ENCODE results near the gene BEND3. TPM values are rescaled to one million over a fixed set of nuclear protein-coding genes. Genes with fewer than 3 reads are reported as not detected.

BEND3 gene
- total and polyA plus RNA-seq, 2 of the 8 experiments (the other 6 are each of a cell fraction or from before 2014, with no cell fraction given), result 25.2 to 38.8 TPM

DNA sequence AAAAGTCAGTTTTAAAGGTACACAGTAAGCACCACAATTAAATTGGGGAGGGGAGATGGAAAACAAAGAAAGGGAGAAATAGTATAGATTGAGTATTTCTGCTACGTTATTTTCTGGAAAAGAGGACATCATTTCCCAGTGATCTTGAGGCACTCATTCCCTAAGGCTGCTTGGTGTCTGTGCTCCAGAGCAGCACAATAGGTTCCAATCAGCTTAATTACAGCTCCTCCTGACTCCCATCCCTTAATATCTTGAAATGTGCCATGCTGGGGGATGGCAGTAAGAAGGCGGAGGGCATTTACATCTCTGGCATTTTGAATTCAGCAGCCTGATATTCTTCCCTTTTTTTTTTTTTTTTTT lies 39.5 kb upstream of the BEND3 start:
- Histone ChIP-seq H4K20me1 (replicated peaks in 1 of 2; ENCODE audit: control insufficient read depth in 1 of 2, insufficient read depth in 2 of 2, low read length in 2 of 2) (no peaks in the 10 kb centered on the region), H2BK12ac (ENCODE audit: low read depth, low read length) (no peak overlapping the region), H3K4me2 (ENCODE audit: insufficient read depth in 1 of 2, low read depth in 2 of 2, low read length in 2 of 2) (peak overlapping the region; percentile 1 to 5; a peak in 1 of 4 replicates), H3K9me3 (ENCODE audit: insufficient read depth in 2 of 2, low read depth in 1 of 2, low read length in 1 of 2) (no peaks in the 10 kb centered on the region), H2BK120ac (replicated peaks; ENCODE audit: low read depth, low read length) (no peak overlapping the region), H2BK15ac (ENCODE audit: low read length) (no peak overlapping the region; the same call in 1 of the 2 replicates), H3K79me2 (ENCODE audit: control insufficient read depth in 1 of 2, insufficient read depth in 2 of 2, low read length in 2 of 2) (no peaks in the 10 kb centered on the region), H3K9ac (replicated peaks in 1 of 4; ENCODE audit: extremely low read depth in 1 of 4, low read depth in 3 of 4, low read length in 3 of 4) (no peak overlapping the region; a peak in 1 of 7 replicates), H3K4me1 (replicated peaks in 1 of 4; ENCODE audit: control insufficient read depth in 3 of 4, insufficient read depth in 4 of 4, low read length in 3 of 4) (peaks cover 5 to 10% (median 8%) of the 10 kb centered on the region in 4 experiments; a peak in 6 of 7 replicates), H3K23me2 (ENCODE audit: low read depth, low read length) (0 out of 2 replicates have a peak, but pooled peaks cover 2% of the 10 kb centered on the region), H3K14ac (ENCODE audit: insufficient read length) (no peak overlapping the region), H3K18ac (ENCODE audit: extremely low read depth, low read length) (no peak overlapping the region), H3K23ac (ENCODE audit: insufficient read length) (no peak overlapping the region), H3K79me1 (ENCODE audit: low read depth, low read length) (no peaks in the 10 kb centered on the region), H3K4ac (replicated peaks; ENCODE audit: insufficient read length, low read depth, low read length) (no peak overlapping the region), H4K91ac (replicated peaks; ENCODE audit: insufficient read length, low read length) (no peak overlapping the region), H2BK5ac (ENCODE audit: low read depth, low read length) (no peak overlapping the region), H4K5ac (ENCODE audit: insufficient read length, low read depth, low read length) (no peak overlapping the region), H3K27ac (ENCODE audit: low read depth, low read length) (peak overlapping the region; percentile 48; the same call in 1 of the 2 replicates), H2AFZ (ENCODE audit: low read length) (no peak overlapping the region), H4K8ac (ENCODE audit: extremely low read depth, insufficient read depth, low read length) (no peak overlapping the region), H3K36me3 (ENCODE audit: control insufficient read depth in 2 of 4, insufficient read depth in 4 of 4, low read length in 3 of 4) (no peaks in the 10 kb centered on the region), H3K56ac (replicated peaks; ENCODE audit: insufficient read length, low read depth, low read length) (no peak overlapping the region), H2BK20ac (ENCODE audit: low read length) (no peak overlapping the region), H3K4me3 (ENCODE audit: extremely low read depth in 1 of 4, insufficient read depth in 2 of 4, low read depth in 3 of 4, low read length in 4 of 4) (no peak overlapping the region), H2AK5ac (ENCODE audit: low read depth, low read length) (no peak overlapping the region), H3K27me3 (replicated peaks in 1 of 4; ENCODE audit: control insufficient read depth in 3 of 4, extremely low read depth in 1 of 4, insufficient read depth in 3 of 4, low read length in 3 of 4) (no peaks in the 10 kb centered on the region)
- DNase-seq (ENCODE audit: low read depth in 1 of 2, low spot score in 2 of 2), result no peak
- no peak for FAIRE-seq
- CTCF ChIA-PET (ENCODE audit: partially characterized antibody), result interaction anchor here (0.9 to 1.0 kb wide), 2 partner anchors 24 to 501 kb away, joined by 4 read pairs; no protein-coding TSS in a partner anchor
- WGBS, 2 experiments (ENCODE audit: extremely low coverage in 1 of 2, insufficient coverage in 1 of 2, insufficient read length in 1 of 2, insufficient replicate concordance in 2 of 2, low coverage in 1 of 2, low lambda C conversion rate in 2 of 2, missing lambda C conversion rate in 1 of 2), result 83% methylated on average over 2 of the region's 2 CpGs; no CpG with 5 or more reads in 1 of the 2 experiments
- POLR2A ChIA-PET (ENCODE audit: partially characterized antibody), result interaction anchor here (0.9 to 1.1 kb wide), 3 partner anchors 17 to 39 kb away, joined by 3 to 4 read pairs (median 3); no protein-coding TSS in a partner anchor
- TF ChIP-seq CEBPB (IDR thresholded peaks at IDR 0.05; ENCODE audit: low read depth, low read length) (no peak), EZH2 (IDR thresholded peaks at IDR 0.05; ENCODE audit: low read depth, low read length, severe bottlenecking) (no peak), NANOG (IDR thresholded peaks at IDR 0.05; ENCODE audit: insufficient read depth, low read depth, low read length, poor library complexity, severe bottlenecking) (no peak), HDAC2 (IDR thresholded peaks at IDR 0.05; ENCODE audit: borderline replicate concordance in 1 of 2, low read depth in 2 of 2, low read length in 2 of 2) (no peak), SRF (IDR thresholded peaks at IDR 0.05; ENCODE audit: low read depth, low read length) (no peak), BRCA1 (IDR thresholded peaks at IDR 0.05; ENCODE audit: low read depth, low read length) (no peak), RAD21 (IDR thresholded peaks at IDR 0.05 in 1 of 2, conservative IDR thresholded peaks at IDR 0.05 in 1 of 2; ENCODE audit: low read depth in 2 of 2, low read length in 2 of 2) (no peak), RXRA (IDR thresholded peaks at IDR 0.05; ENCODE audit: insufficient read depth, low read depth, low read length) (no peak), RNF2 (IDR thresholded peaks at IDR 0.05; ENCODE audit: borderline replicate concordance, low read depth, low read length, missing control alignments, poor library complexity, severe bottlenecking) (no peak), RBBP5 (IDR thresholded peaks at IDR 0.05; ENCODE audit: borderline replicate concordance, low read depth, low read length) (no peak), KDM4A (IDR thresholded peaks at IDR 0.05; ENCODE audit: low read depth, low read length, severe bottlenecking) (no peak), SP1 (IDR thresholded peaks at IDR 0.05; ENCODE audit: low read depth, low read length) (no peak)
